ENCODE data around the gene EML1. TPM values are rescaled to one million over a fixed set of nuclear protein-coding genes. Genes with fewer than 3 reads are reported as not detected.

EML1 gene
- total RNA-seq, 3 donors from 2014 or later, result 5.4 to 82.5 (median 8.1) TPM

DNA sequence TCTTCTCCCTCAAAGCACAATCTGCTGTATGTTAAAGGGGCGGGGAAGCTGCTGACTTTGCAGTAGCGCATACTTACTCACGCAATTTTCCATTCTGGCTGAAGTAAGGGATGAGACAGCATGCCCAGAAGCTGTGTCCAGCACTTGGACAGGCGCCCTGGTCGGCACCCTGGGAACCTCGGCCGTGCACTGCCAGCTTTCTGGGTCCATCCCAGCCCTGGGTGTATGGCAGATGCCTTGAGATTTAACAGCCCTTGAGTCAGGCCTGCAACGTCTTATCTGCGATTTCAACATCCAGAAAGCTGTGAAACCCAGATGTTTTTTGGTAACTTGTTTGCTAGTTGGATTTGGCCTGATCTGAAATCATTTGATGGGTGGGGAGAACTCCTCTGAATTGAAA lies 16.1 kb downstream of the EML1 start:
- Histone ChIP-seq H3K4me1 (ENCODE audit: low read depth) (no peaks in the 10 kb centered on the region), H3K36me3 (ENCODE audit: low read depth) (no peaks in the 10 kb centered on the region), H3K4me3 (no peak overlapping the region), H3K9me3 (no peaks in the 10 kb centered on the region)
- ATAC-seq, result peak; percentile 32
- TF ChIP-seq, protein P1, sequence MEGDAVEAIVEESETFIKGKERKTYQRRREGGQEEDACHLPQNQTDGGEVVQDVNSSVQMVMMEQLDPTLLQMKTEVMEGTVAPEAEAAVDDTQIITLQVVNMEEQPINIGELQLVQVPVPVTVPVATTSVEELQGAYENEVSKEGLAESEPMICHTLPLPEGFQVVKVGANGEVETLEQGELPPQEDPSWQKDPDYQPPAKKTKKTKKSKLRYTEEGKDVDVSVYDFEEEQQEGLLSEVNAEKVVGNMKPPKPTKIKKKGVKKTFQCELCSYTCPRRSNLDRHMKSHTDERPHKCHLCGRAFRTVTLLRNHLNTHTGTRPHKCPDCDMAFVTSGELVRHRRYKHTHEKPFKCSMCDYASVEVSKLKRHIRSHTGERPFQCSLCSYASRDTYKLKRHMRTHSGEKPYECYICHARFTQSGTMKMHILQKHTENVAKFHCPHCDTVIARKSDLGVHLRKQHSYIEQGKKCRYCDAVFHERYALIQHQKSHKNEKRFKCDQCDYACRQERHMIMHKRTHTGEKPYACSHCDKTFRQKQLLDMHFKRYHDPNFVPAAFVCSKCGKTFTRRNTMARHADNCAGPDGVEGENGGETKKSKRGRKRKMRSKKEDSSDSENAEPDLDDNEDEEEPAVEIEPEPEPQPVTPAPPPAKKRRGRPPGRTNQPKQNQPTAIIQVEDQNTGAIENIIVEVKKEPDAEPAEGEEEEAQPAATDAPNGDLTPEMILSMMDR (IDR thresholded peaks at IDR 0.05), result no peak
- DNase-seq, result peak; percentile 20 to 58 (median 43)
- intact Hi-C loops (cut with DNase I, micrococcal nuclease), result no loop called here

DNA sequence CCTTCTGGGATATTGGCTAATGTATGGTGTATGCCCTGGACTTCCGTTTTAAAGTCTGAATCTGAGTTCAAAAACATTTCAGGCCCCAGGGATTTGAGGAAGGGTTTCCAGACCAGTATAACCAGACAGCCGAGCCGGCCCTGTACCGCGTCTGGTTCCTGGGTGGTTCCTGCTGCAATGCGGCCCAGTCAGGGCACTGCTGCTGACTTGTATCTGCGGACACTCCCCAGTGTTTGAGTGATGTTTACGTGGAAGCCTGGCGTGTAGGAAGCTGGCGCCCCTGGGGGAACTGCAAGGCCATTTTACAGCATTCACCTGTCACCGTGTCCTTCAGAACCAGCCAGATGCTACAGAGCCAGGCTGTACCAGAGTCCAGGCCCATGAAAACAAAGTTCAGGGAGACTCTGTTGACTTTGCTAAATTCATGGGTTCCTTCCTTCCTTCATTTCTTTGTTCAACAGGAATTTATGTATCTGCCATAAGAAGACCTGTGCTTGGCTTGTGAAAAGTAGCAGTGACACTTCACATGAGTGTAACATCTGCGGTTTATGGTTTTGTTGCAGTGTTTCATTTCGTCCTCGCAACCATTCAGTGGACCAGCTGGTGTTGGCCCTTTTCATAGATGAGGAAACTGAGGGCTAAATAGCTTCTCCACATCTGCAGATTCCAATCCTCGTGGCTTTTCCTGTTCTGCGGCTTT lies 16.8 kb downstream of the EML1 start:
- no peaks in the 10 kb centered on the region for H3K4me1 ChIP-seq (ENCODE audit: low read depth)
- no peaks in the 10 kb centered on the region for H3K9me3 ChIP-seq
- intact Hi-C loops (cut with DNase I, micrococcal nuclease), result no loop called here
- no peak overlapping the region for H3K4me3 ChIP-seq
- DNase-seq (peak in 1 of 3 donors; percentile 62), ATAC-seq (peak; percentile 29)
- TF ChIP-seq, protein P1 (IDR thresholded peaks at IDR 0.05), result no peak
- no peaks in the 10 kb centered on the region for H3K36me3 ChIP-seq (ENCODE audit: low read depth)

DNA sequence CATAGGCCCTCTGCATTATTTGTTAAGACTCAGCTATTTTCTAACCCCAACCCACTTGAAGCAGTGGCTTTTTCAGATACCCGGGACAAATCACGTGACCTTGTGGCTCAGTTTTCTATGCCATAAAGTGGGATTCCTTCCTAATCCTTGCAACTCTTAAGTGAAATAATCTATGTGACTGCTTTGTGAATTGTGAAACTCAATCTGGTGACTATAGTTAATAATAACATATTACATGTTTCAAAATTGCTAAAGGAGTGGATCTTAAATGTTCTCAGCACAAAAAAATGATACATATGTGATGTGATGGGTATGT lies 17.3 kb downstream of the EML1 start:
- no peaks in the 10 kb centered on the region for H3K4me1 ChIP-seq (ENCODE audit: low read depth)
- intact Hi-C loops (cut with DNase I, micrococcal nuclease), result no loop called here
- H3K9me3 ChIP-seq, result no peaks in the 10 kb centered on the region
- TF ChIP-seq, protein P1 (IDR thresholded peaks at IDR 0.05), result no peak
- DNase-seq (no peak), ATAC-seq (no peak)
- no peaks in the 10 kb centered on the region for H3K36me3 ChIP-seq (ENCODE audit: low read depth)
- H3K4me3 ChIP-seq, result no peak overlapping the region

DNA sequence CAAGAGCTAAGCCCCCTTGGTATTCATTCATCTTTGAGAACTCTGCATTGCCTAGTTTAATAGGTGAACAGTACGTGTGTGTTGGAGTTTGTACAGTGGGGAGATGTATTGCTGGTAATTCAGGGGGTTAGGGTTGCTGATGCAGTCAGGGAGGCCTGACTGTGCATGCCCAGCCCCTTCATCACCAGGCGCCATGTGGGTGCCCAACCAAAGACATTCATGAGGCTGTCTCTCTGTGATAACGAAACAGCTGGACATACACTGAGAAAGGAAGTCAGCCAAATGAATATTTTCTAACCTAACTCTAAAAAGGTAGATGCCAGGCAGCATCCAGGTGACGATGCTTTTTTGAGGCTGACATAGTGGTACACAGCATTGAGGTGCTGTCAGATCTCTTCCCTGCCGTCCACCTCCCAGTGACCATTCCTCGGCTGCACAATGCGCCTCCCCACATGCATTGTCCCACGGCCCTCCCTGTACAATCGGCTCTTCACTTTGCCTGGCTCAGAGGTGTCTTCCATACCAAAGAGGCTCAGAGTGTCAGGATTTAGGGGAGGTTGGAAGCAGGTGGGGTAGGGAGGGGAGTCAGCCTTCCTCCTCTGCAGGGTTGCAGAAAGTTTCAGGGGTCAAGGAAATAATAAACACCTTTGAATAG lies 19.0 kb downstream of the EML1 start:
- Histone ChIP-seq H3K4me3 (no peak overlapping the region), H3K36me3 (ENCODE audit: low read depth) (no peaks in the 10 kb centered on the region), H3K4me1 (ENCODE audit: low read depth) (no peaks in the 10 kb centered on the region), H3K9me3 (no peaks in the 10 kb centered on the region)
- TF ChIP-seq, protein P1 (IDR thresholded peaks at IDR 0.05), result no peak
- ATAC-seq (no peak), DNase-seq (no peak)
- intact Hi-C loops (cut with DNase I, micrococcal nuclease), result no loop called here

DNA sequence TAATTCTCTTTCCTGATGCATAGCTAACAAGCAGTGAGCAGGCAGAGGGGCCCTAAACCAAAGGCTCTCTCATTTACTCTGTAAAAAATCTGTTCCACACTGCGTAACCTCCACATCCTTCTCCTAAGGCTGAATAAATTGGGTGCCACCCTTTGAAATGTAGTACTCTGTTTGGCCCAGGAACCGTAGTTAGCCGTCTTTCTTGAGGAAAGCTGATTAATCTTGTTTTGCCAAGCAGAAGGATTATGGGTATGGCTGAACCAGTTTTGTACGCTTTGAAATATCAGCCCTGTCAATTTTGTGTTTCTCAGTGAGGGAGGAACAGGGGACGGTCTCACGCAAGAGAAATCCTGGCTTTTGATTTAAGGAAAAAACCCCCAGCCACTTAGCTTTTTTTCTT lies 19.7 kb downstream of the EML1 start:
- no peak for ATAC-seq
- Histone ChIP-seq H3K9me3 (no peaks in the 10 kb centered on the region), H3K36me3 (ENCODE audit: low read depth) (no peaks in the 10 kb centered on the region), H3K4me3 (no peak overlapping the region), H3K4me1 (ENCODE audit: low read depth) (no peaks in the 10 kb centered on the region)
- no peak for DNase-seq
- TF ChIP-seq, protein P1 (IDR thresholded peaks at IDR 0.05), result no peak
- intact Hi-C loops (cut with DNase I, micrococcal nuclease), result no loop called here
